HepG2 (cell line): ENCODE results near the gene CH25H. TPM values are rescaled to one million over a fixed set of nuclear protein-coding genes. Genes with fewer than 3 reads are reported as not detected.

ENCODE experiments used
- ARID3A ChIP-seq: IDR thresholded peaks from 2 replicates; pipeline ENCODE4 v1.6.1; 2012; ENCODE audit warnings: low read depth, low read length, improper control_type of control experiment
- FUBP1 ChIP-seq: sonication (generic); formaldehyde crosslinking; IDR thresholded peaks from 2 replicates; pipeline ENCODE4 v1.5.1; 2020; ENCODE audit warnings: missing genetic modification reagents, mild to moderate bottlenecking, borderline replicate concordance
- MEIS2 ChIP-seq: sonication (generic); formaldehyde crosslinking; IDR thresholded peaks from 2 replicates; pipeline ENCODE4 v1.9.0; 2021; ENCODE audit warnings: mild to moderate bottlenecking, missing genetic modification reagents
- SPEN ChIP-seq: sonication (generic); formaldehyde crosslinking; IDR thresholded peaks from 2 replicates; pipeline ENCODE4 v1.5.1; 2020; ENCODE audit warnings: low read depth, mild to moderate bottlenecking, missing genetic modification reagents
- TEF ChIP-seq: sonication (generic); formaldehyde crosslinking; IDR thresholded peaks from 2 replicates; pipeline ENCODE4 v1.5.0; 2020; ENCODE audit warnings: missing genetic modification reagents
- THAP8 ChIP-seq: sonication (generic); formaldehyde crosslinking; IDR thresholded peaks from 2 replicates; pipeline ENCODE4 v1.5.1; 2020; ENCODE audit warnings: missing genetic modification reagents, mild to moderate bottlenecking, borderline replicate concordance
- ZBTB8A ChIP-seq: sonication (generic); formaldehyde crosslinking; IDR thresholded peaks from 2 replicates; pipeline ENCODE4 v1.4.0; 2020; ENCODE audit warnings: mild to moderate bottlenecking, low read depth, missing genetic modification reagents, borderline replicate concordance
- ZNF18 ChIP-seq: sonication (generic); formaldehyde crosslinking; IDR thresholded peaks from 2 replicates; pipeline ENCODE4 v1.8.0; 2022; ENCODE audit warnings: mild to moderate bottlenecking, missing genetic modification reagents; ENCODE audit not compliant: insufficient replicate concordance
- ZNF382 ChIP-seq: sonication (generic); formaldehyde crosslinking; IDR thresholded peaks from 2 replicates; pipeline ENCODE4 v1.5.0; 2020; ENCODE audit warnings: missing genetic modification reagents, mild to moderate bottlenecking, borderline replicate concordance
- ZNF484 ChIP-seq: sonication (generic); formaldehyde crosslinking; IDR thresholded peaks from 2 replicates; pipeline ENCODE4 v1.5.1; 2020; ENCODE audit warnings: mild to moderate bottlenecking, low read depth, missing genetic modification reagents, borderline replicate concordance
- ZNF614 ChIP-seq: IDR thresholded peaks from 2 replicates; pipeline ENCODE4 v1.6.1; 2018; ENCODE audit warnings: missing biosample characterization, missing genetic modification reagents, inconsistent platforms, borderline replicate concordance
- ZNF639 ChIP-seq: conservative IDR thresholded peaks from 2 replicates; pipeline ENCODE4 v1.6.1; 2018; ENCODE audit warnings: missing genetic modification reagents
- ZNF691 ChIP-seq: sonication (generic); formaldehyde crosslinking; IDR thresholded peaks from 2 replicates; pipeline ENCODE4 v1.4.0; 2020; ENCODE audit warnings: missing genetic modification reagents, low read depth, mild to moderate bottlenecking, borderline replicate concordance
- ZNF720 ChIP-seq: sonication (generic); formaldehyde crosslinking; IDR thresholded peaks from 2 replicates; pipeline ENCODE4 v1.4.0; 2020; ENCODE audit warnings: missing genetic modification reagents
- polyA plus RNA-seq, 8 experiments: library from polyadenylated mRNA; depleted of rRNA in 3 of 8; stranded (reverse) in 7 of 8; unstranded in 1 of 8; fragments of >200 nt; fragmentation: Illumina TruSeq in 4 of 8; extraction: Trizol in 4 of 8; gene quantifications; 2 replicates each; pipeline versions ENCODE4 v1.2.1 to v1.2.3, GENCODE V29; 2011 to 2016; ENCODE audit warnings: low read depth in 4 of 8, missing spikeins in 1 of 8, mixed read lengths in 1 of 8; ENCODE audit not compliant: insufficient read depth in 1 of 8
- total RNA-seq, 5 experiments: library from RNA; depleted of rRNA; stranded (reverse); fragments of >200 nt; fragmentation: Illumina TruSeq; extraction: Trizol; gene quantifications; 2 replicates each; pipeline ENCODE4 v1.2.3, GENCODE V29; 2016; ENCODE audit warnings: low read depth in 1 of 5

Gene CH25H
- total and polyA plus RNA-seq, 2 of the 13 experiments (the other 11 are each of a cell fraction or from before 2014, with no cell fraction given): not detected

GRCh38 chr10:89251409-89252224 is 44.5 kb upstream of the CH25H start, which contains the start of gene LIPA (continued):
- TF ChIP-seq ZNF382 (CRISPR knock-in tag) (no peak), ZNF614 (0 out of 2 replicates have a peak, but pooled peaks have one; percentile 10), ZNF691 (CRISPR knock-in tag) (no peak), ZNF484 (no peak), ZBTB8A (CRISPR knock-in tag) (no peak), ZNF720 (CRISPR knock-in tag) (no peak), ZNF18 (no peak), THAP8 (CRISPR knock-in tag) (no peak), TEF (CRISPR knock-in tag) (no peak), ZNF639 (CRISPR knock-in tag) (0 out of 2 replicates have a peak, but pooled peaks have one; percentile 7), SPEN (CRISPR knock-in tag) (peak; percentile 55; the same call in 1 of the 2 replicates), ARID3A (0 out of 2 replicates have a peak, but pooled peaks have one; percentile 23), MEIS2 (CRISPR knock-in tag) (no peak; the same call in 1 of the 2 replicates), FUBP1 (CRISPR knock-in tag) (no peak)
